ENCODE measurements around the gene AUTS2. TPM values are rescaled to one million over a fixed set of nuclear protein-coding genes. Genes with fewer than 3 reads are reported as not detected.

The AUTS2 gene
- total RNA-seq, 4 donors from 2014 or later, result 14.9 to 27.2 (median 17.5) TPM

DNA sequence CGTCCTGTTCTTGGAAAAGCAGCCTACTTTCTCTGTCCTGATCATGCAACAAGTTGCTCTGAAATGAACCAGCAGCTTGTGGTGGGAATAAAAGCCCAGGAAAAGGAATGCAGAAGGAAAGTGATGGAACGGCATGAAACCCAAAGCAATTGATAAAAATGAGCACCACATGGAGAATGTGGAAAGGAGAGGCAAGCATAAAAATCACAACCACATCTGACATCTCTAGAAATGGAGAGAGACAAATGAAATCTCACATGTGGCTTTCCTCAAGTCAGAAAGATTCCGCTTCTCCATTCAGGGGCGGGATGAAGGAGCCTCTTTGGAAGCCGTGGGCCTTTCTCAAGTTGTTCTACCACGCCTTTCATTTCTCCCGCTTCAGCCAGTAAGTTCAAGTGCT lies 902.0 kb downstream of the AUTS2 start:
- no peaks in the 10 kb centered on the region for H3K36me3 ChIP-seq
- TF ChIP-seq, protein P1, sequence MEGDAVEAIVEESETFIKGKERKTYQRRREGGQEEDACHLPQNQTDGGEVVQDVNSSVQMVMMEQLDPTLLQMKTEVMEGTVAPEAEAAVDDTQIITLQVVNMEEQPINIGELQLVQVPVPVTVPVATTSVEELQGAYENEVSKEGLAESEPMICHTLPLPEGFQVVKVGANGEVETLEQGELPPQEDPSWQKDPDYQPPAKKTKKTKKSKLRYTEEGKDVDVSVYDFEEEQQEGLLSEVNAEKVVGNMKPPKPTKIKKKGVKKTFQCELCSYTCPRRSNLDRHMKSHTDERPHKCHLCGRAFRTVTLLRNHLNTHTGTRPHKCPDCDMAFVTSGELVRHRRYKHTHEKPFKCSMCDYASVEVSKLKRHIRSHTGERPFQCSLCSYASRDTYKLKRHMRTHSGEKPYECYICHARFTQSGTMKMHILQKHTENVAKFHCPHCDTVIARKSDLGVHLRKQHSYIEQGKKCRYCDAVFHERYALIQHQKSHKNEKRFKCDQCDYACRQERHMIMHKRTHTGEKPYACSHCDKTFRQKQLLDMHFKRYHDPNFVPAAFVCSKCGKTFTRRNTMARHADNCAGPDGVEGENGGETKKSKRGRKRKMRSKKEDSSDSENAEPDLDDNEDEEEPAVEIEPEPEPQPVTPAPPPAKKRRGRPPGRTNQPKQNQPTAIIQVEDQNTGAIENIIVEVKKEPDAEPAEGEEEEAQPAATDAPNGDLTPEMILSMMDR (IDR thresholded peaks at IDR 0.05), result no peak
- no peak for TF ChIP-seq POLR2A (IDR thresholded peaks at IDR 0.05)
- no peak overlapping the region for H3K27ac ChIP-seq
- H3K9me3 ChIP-seq, result no peaks in the 10 kb centered on the region
- no peaks in the 10 kb centered on the region for H3K27me3 ChIP-seq
- intact Hi-C loops (cut with DNase I), result no loop called here
- DNase-seq, result no peak
- H3K4me1 ChIP-seq, result no peaks in the 10 kb centered on the region
- H3K4me3 ChIP-seq (replicated peaks in 1 of 3), result no peak overlapping the region
- WGBS, 2 donors, result 90 to 96% methylated on average over 7 of the region's 7 CpGs

DNA sequence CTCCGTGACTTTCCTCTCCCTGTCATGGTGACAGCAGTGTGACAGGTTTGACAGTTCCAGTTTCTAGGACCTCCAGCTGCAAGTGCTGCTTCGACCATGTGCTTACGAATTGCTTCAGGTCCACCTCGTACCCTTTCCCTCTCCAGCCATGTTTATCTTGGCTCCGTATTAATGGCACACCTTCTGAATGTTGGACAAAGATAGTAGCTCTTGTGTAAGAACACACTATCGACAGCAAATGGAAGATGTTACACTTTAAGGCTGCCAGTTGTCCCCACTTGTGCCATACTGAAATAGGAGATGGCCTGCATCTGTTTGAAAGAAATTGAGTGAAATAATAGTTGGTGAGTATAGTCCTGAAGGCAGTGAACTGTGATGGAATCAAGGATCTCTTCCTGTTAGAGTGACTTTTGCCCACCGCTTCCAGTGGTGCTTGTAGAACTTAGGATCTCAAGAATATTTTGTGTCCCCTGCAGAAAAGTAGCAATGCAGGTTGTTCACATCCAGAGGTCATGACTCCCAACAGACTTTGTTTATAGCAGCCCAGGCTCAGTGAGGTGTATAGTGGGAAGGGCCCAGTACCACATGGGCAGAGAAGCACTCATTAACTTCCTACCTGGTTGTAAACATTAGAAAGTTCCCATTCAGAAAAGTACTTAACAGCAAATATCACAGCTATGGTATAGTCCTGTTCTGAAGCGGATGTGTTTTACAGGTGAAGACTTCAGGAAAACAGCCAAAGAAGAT lies 904.0 kb downstream of the AUTS2 start:
- Histone ChIP-seq H3K4me1 (no peaks in the 10 kb centered on the region), H3K9me3 (no peaks in the 10 kb centered on the region), H3K27ac (no peak overlapping the region), H3K4me3 (replicated peaks in 1 of 3) (no peak overlapping the region), H3K27me3 (no peaks in the 10 kb centered on the region), H3K36me3 (no peaks in the 10 kb centered on the region)
- intact Hi-C loops (cut with DNase I), result no loop called here
- DNase-seq, result no peak
- WGBS, 2 donors, result 90 to 91% methylated on average over 8 of the region's 8 CpGs
- TF ChIP-seq POLR2A (IDR thresholded peaks at IDR 0.05), result no peak
- TF ChIP-seq, protein P1 (IDR thresholded peaks at IDR 0.05), result no peak

DNA sequence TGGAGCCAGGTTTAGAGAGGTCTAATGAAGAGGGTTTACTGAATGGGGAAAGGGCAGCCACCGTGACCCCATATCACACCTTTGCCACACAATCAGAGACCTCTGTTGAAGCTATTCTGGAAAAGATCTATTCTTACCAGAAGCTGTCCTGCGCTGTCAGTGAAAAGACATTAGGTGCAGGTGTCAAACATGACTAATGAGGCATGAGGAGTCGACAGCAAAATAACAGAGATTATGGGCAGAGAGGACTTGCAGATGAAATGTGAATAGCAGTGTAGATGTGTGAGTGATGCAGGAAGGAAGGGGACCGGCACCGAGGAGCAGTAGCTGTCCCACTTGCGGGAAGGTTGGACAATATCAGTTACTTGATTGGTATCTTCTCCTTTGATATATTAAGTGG lies 906.0 kb downstream of the AUTS2 start:
- Histone ChIP-seq H3K27ac (no peak overlapping the region), H3K4me3 (replicated peaks in 1 of 3) (no peak overlapping the region), H3K4me1 (no peaks in the 10 kb centered on the region), H3K9me3 (no peaks in the 10 kb centered on the region), H3K27me3 (no peaks in the 10 kb centered on the region), H3K36me3 (no peaks in the 10 kb centered on the region)
- intact Hi-C loops (cut with DNase I), result no loop called here
- TF ChIP-seq POLR2A (IDR thresholded peaks at IDR 0.05), result no peak
- TF ChIP-seq, protein P1 (IDR thresholded peaks at IDR 0.05), result no peak
- WGBS, 2 donors, result 91 to 93% methylated on average over 6 of the region's 6 CpGs
- no peak for DNase-seq

DNA sequence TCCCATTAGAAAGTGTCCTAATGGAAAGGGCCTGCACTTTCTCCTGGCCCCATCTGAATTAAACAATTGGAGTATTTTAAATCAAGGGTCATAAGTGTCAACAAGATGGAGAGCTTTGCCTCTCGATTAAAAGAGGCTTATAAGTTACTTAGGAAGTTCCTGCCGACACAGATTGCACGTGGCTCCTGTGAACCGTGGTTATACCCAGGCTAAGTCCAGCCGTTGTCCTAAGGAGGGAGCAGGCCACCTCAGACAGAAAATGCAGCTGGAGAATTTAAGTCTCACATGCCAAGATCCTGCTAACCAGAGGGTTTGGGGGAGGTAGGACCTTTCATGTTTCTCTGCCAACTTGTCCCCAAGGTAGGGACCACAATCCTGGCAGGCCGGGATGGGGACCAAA lies 907.2 kb downstream of the AUTS2 start:
- no peak for DNase-seq
- intact Hi-C loops (cut with DNase I), result no loop called here
- H3K27me3 ChIP-seq, result no peaks in the 10 kb centered on the region
- H3K36me3 ChIP-seq, result no peaks in the 10 kb centered on the region
- no peak for TF ChIP-seq POLR2A (IDR thresholded peaks at IDR 0.05)
- TF ChIP-seq, protein P1 (IDR thresholded peaks at IDR 0.05), result no peak
- no peaks in the 10 kb centered on the region for H3K4me1 ChIP-seq
- no peak overlapping the region for H3K27ac ChIP-seq
- 82 to 85% methylated on average over 6 of the region's 6 CpGs for WGBS, 2 donors
- no peak overlapping the region for H3K4me3 ChIP-seq (replicated peaks in 1 of 3)
- H3K9me3 ChIP-seq, result no peaks in the 10 kb centered on the region

DNA sequence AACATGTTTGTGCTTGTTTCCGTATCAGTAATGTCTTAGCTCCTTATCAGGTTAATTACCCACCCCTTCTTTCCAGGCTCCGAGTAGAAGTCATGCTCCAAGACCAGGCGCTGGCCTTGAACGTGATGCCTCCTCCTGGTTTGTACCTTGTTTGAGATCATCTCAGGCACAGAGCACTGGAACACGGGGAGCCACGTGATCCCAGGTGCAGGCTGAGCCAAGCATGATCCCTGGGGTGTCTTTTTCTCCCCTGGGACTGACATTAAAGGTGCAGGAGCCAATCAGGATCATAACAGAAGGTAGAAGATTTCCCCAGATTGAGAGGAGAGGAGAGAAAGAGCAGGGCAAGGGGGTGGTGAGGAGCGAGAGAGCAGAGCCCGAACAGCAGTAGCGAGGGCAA lies 907.6 kb downstream of the AUTS2 start:
- Histone ChIP-seq H3K4me3 (replicated peaks in 1 of 3) (no peak overlapping the region), H3K27me3 (no peaks in the 10 kb centered on the region), H3K36me3 (no peaks in the 10 kb centered on the region), H3K27ac (no peak overlapping the region), H3K4me1 (no peaks in the 10 kb centered on the region), H3K9me3 (no peaks in the 10 kb centered on the region)
- no peak for TF ChIP-seq POLR2A (IDR thresholded peaks at IDR 0.05)
- TF ChIP-seq, protein P1 (IDR thresholded peaks at IDR 0.05), result no peak
- 93 to 95% methylated on average over 9 of the region's 9 CpGs for WGBS, 2 donors
- no peak for DNase-seq
- intact Hi-C loops (cut with DNase I), result no loop called here

All from thyroid gland (tissue), 4 donors.